HepG2 (cell line): ENCODE measurements around the gene TMEM125.

Experiments used
- CEBPB ChIP-seq: IDR thresholded peaks from 2 replicates; pipeline ENCODE4 v1.6.1; 2011; ENCODE audit warnings: low read depth, low read length, improper control_type of control experiment, borderline replicate concordance
- CREB1 ChIP-seq, 2 experiments: fragments of 450-650 bp in 1 of 2; IDR thresholded peaks; 2 replicates each; pipeline ENCODE4 v1.6.1; 2016 to 2017; ENCODE audit warnings: control low read depth in 1 of 2, mild to moderate bottlenecking in 1 of 2, missing compliant biosample characterization in 1 of 2, missing genetic modification characterization in 1 of 2
- ELF1 ChIP-seq: sonication (generic); formaldehyde crosslinking; IDR thresholded peaks from 2 replicates; pipeline ENCODE4 v1.4.0; 2020; ENCODE audit warnings: missing genetic modification reagents
- EP300 ChIP-seq, 3 experiments: sonication (generic) in 1 of 3; formaldehyde crosslinking in 1 of 3; IDR thresholded peaks; 2 replicates each; pipeline versions ENCODE4 v1.5.1 to v1.6.1; 2011 to 2020; ENCODE audit warnings: low read depth in 2 of 3, low read length in 2 of 3, borderline replicate concordance in 1 of 3, improper control_type of control experiment in 1 of 3, mild to moderate bottlenecking in 1 of 3, missing genetic modification reagents in 1 of 3, moderate library complexity in 1 of 3
- ZNF263 ChIP-seq: sonication (generic); formaldehyde crosslinking; IDR thresholded peaks from 2 replicates; pipeline ENCODE4 v1.4.0; 2020; ENCODE audit warnings: missing genetic modification reagents
- ZNF775 ChIP-seq: sonication (generic); formaldehyde crosslinking; IDR thresholded peaks from 2 replicates; pipeline ENCODE4 v1.4.0; 2020; ENCODE audit warnings: missing genetic modification reagents, mild to moderate bottlenecking, moderate library complexity, borderline replicate concordance
- ZSCAN22 ChIP-seq: sonication (generic); formaldehyde crosslinking; IDR thresholded peaks from 2 replicates; pipeline ENCODE4 v1.4.0; 2020; ENCODE audit warnings: mild to moderate bottlenecking, missing genetic modification reagents
- TF ChIP-seq, protein P1 (sequence below): sonication (generic); formaldehyde crosslinking; IDR thresholded peaks from 2 replicates; pipeline ENCODE4 v1.5.0; 2020; ENCODE audit warnings: mild to moderate bottlenecking, missing genetic modification reagents, moderate library complexity

GRCh38 chr1:43269627-43270375 lies at the start of gene TMEM125:
- TF ChIP-seq ZNF775 (CRISPR knock-in tag): no peak
- TF ChIP-seq CREB1 (IDR thresholded peaks at IDR 0.05): no peak
- no peak for TF ChIP-seq CREB1 (CRISPR knock-in tag; IDR thresholded peaks at IDR 0.05)
- TF ChIP-seq ZSCAN22 (CRISPR knock-in tag): no peak
- TF ChIP-seq, protein P1, sequence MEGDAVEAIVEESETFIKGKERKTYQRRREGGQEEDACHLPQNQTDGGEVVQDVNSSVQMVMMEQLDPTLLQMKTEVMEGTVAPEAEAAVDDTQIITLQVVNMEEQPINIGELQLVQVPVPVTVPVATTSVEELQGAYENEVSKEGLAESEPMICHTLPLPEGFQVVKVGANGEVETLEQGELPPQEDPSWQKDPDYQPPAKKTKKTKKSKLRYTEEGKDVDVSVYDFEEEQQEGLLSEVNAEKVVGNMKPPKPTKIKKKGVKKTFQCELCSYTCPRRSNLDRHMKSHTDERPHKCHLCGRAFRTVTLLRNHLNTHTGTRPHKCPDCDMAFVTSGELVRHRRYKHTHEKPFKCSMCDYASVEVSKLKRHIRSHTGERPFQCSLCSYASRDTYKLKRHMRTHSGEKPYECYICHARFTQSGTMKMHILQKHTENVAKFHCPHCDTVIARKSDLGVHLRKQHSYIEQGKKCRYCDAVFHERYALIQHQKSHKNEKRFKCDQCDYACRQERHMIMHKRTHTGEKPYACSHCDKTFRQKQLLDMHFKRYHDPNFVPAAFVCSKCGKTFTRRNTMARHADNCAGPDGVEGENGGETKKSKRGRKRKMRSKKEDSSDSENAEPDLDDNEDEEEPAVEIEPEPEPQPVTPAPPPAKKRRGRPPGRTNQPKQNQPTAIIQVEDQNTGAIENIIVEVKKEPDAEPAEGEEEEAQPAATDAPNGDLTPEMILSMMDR: no peak
- TF ChIP-seq EP300 (IDR thresholded peaks at IDR 0.05; ENCODE audit: low read depth in 2 of 2, low read length in 2 of 2): no peak
- TF ChIP-seq EP300 (CRISPR knock-in tag; IDR thresholded peaks at IDR 0.05; ENCODE audit: borderline replicate concordance): no peak
- no peak for TF ChIP-seq CEBPB
- TF ChIP-seq ELF1 (CRISPR knock-in tag): no peak
- no peak for TF ChIP-seq ZNF263 (CRISPR knock-in tag)
